Stimulated activated CD4-positive, alpha-beta T cell treated with anti-CD3 and anti-CD28 coated beads, Interleukin-1b, Interleukin-23, amount 100 ng/mL, for 4 hours (primary cell): ENCODE measurements around the gene SSTR3.
"Not testable (repeated sequence)": the region's sequence is repeated elsewhere in the genome, so short reads cannot be mapped to it uniquely, and the experiment has no call there.

Experiments
- DNase-seq, 2 donors: peaks; one replicate each; pipeline ENCODE4 v3.0.0-alpha.2; 2020; ENCODE audit warnings: low read depth in 2 of 2

SSTR3 gene

DNA sequence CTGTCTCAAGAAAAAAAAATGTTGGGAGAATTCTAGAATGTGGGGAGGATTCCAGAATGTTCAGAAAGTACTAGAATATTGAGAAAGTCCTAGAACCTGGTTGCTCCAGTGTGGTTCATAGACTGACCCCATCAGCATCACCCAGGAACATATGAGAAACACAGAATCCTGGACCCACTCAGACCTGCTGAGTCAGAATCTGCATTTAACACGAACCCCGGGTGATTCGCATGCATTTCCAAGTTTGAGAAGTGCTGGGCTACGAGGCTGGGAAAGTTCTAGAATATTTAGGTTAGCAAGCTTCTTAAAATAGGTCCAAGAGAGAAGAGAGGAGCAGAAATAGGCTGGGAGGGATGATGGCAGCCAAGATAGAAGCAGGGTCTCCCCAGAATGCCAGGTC is 30.6 kb downstream of the SSTR3 start:
- no peak for DNase-seq

DNA sequence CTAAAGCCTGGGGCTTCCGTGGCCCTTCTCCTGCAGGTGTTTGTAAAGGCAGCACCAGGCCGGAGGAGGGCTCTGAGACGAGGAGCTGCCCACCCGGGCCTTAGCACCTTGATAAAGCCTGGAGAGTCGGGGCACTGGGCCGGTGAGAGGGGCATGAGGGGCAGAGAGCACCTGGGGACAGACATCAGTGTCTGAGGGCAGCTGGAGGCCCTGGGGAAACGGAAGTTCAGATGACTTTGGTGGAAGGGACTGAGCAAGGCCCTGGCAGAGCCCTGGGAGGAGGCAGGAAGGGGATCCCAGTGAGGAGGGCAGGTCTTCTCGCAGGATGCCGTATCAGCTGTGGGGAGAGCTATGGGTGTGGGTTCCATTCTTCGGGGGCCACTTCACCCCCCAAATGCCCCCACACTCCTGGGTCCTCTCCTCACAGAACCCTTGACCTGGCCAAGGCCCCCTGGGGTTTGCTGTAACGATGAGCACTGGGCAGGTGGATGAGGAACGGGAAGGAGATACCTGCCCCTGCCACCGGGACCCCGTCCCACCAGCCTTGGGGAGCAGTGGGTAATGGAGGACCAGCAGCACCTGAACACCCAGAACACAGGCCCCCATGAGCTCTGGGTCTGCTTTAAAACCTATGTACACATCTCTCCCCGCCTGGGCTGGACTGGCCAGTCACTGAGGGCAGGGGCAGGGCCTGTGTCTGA is 31.6 kb downstream of the SSTR3 start:
- no peak for DNase-seq

DNA sequence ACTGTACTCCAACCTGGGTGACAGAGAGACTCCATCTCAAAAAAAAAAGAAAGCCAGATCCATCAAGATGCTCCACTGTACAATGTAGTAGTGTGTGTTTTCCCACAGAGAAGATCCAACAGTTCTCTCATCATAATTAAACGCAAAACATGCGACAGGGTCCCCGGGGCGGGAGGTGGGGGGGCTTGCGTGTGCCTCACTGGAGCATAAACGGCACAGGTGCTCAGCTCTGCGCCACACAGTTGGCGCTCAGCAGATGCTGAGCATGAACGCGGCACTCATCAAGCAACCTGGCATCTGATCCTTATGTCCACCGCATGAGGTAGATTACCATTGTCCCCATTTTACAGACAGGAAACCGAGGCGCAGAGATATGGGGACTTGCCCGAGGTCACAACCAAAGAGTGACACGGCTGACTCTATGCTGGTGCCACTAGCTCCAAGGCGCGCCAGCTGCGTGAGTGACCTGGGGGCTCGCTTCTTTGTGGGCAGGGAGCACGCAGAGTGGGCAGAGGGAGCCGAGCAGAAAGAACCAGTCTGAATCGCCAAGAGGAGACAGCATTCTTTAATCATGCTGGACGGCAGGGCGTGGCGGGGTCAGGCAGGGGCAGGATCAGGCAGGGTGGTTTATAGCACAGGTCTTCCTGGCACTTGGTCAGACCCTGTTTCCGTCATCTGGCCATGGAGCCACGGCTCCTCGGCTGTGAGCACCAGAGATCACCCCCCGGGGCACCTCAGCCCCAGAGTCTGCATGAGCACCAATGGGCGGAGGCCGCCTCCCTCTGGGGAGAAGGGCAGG is 32.5 kb downstream of the SSTR3 start:
- DNase-seq, result no peak

DNA sequence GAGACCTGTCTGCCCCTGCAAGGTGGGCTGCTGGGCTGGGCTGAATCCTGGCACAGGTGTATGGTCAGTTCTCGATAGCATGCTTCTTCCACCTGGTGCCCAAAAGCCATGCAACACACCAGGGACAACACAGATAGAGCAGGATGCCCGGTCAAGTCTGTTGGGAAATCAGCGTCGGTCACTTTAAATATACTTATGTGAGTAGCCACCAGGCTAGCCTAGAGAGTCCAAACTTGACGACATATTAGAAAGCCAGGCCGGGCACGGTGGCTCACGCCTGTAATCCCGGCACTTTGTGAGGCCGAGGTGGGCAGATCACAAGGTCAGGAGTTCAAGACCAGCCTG is 33.2 kb downstream of the SSTR3 start:
- no peak for DNase-seq

DNA sequence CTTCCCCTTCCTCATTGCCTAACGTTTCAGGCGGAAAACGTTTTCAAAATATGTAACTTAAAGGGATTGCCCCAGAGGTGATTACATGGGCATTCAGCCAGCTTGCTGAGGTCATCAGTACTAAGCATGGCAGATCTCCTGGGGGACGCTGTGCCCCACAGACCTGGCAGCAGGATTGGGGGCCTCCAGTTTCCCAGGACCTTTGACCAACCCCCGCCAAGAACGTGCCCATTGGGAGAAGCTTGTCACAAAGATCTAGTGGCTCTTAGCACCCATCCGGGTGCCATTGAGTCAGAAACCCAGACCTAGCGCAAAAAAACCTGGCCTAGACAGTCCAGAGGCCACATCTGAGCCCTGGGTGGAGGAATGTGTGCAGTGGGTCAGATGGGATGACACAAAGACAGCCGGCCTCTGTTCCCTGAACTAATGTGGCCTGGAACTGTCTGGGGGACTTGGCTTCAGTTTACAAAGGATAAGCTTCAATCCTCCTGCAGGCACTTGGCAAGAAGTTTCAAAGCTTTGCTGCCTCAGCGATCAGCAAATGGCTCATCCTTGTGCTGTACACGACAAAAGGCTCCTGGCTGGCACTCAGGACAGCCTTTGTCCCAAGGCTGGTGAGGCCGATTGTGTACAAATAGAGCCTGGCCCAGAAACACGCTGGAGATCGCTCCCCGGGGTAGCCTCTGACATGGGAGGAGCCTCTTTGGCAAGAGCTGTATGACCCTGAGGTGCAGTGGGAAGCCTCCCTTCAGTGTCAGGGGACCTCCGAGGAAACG is 33.7 kb downstream of the SSTR3 start:
- no peak for DNase-seq

DNA sequence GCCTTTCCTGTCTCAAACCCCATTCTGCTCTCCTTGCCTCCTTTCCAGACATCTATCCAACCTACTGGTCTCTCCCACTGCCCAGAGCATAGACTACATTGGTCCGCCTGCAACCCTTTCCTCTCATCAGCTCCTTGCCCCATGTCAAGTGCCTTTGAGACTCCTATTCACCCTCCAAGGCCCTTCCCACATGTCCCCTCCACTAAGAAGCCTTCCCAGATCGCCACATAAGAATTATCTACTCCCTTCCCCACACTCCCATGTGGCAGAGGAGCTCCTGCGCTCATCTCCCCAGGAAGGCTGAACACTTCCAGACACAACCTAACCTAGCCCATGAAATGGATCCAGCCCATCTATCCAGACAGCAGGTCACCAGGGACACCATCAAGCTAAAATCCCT is 34.5 kb downstream of the SSTR3 start:
- no peak for DNase-seq

DNA sequence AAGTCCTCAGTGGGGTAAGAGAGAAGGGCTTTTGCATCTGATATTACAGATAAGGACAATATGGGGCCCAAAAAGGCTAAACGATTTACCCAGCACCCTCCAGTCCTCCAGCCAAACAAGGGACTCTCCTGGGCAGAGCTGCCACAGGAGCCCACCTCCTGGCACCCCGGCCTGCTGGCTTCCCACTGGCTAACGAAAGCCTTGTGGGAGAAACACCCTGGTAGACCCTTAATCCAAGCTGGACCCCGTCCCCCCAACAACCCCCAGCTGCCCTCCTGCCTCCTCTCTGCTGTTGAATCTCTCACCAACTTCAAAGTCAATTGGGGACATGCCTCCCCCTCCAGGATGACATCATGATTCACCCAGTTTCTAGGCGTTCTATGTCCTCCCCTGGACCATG is 35.1 kb downstream of the SSTR3 start:
- no peak for DNase-seq

DNA sequence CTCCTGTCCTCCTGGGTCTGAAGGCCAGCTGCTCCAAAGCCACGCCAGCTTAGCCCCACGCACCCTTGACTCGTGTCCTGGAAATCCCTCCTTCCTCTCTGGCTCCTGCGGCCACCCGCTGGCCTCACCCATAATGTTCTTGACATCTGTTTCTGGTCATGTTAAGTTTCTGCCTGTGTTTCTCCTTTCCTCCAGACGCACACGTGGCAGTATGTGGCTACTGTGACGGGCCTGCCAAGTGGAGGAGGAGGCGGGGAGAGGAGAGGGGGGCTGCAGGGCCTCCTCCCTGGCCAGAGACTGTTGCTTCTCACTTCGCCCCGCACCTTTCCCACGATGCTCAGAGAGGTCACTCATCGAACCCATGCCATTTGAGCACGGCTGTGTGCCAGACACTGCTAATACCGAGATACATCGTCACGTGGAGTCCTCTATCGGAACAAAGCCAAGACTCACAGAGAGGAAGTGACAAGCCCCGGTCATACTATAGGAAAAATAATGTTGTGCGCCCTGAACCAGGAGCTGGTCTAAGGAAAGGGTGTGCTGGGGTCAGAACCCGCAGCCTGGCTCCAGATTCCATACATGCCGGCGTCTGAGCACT is 35.7 kb downstream of the SSTR3 start:
- DNase-seq, result no peak

DNA sequence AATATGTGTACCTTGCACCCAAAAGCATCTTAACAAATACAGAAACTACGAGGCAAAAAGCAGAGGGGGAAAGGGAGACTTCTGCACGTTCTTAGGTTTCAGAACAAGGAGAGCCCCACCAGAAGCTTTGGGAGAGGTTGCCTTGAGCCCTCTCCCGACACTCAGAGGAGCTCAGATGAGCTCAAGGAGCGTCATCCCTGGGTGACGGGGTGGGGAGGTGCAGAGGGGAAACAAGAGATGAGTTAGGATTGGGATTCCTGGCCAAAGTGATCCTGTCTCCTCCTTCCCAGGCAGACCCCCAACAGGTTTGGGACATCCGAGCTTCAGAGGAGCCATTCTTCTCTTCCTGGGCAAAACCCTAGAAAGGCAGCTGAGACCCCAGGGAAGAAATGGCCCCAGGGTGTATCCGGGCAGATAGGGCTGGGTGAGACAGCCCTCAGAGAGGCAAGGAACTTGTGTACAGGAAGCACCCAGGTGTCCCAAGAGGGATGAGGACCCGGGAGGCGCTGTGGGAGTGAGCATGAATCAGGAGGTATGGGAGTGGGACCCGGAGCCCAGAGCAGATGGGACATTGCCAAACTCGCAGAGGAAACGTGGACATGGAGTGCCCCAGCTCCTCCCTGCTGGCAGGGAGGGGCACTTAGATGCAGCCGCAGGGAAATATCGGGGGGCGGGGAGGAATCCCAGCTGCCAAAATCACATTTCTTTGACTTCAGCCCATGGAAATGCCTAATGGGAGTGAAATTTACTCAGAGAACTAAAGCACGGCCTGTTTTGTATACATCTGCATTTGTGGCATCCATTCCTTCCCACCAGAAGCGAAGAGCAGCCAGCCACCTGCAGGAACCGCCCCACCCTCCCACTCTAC is 36.6 kb downstream of the SSTR3 start:
- DNase-seq, result no peak

DNA sequence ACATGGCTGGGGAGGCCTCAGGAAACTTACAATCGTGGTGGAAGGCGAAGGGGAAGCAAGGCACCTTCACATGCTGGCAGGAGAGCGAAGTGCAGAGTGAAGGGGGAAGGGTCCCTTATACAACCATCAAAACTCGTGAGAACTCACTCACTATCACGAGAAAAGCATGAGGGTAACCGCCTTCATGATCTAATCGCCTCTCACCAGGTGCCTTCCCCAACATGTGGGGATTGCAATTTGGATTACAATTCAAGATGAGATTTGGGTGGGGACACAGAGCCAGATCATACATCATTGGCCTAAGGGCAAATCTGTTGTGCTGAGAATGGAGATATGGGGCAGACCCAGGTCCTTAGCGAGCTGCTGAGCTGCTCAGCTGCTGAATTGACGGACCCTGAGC is 37.3 kb downstream of the SSTR3 start:
- no peak for DNase-seq

DNA sequence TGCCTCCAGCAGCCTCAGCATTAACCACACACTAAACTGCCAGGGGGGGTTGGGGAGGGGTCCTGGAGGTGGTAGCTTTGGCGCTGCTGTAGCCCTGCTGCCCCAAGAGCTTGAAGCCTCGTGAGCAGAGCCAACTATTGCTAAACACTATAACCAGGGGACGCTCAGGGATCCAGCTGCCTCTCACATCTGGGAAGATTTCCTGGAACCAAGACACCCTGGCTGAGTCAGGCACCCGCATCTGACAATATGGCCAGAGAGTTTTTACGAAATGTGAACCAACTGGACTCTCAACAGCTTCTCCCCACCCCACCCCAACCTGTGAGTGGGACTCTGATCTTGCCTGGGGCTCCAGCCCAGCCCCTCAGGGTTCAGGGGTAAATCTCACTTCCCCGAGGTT is 38.6 kb downstream of the SSTR3 start:
- DNase-seq, result no peak

DNA sequence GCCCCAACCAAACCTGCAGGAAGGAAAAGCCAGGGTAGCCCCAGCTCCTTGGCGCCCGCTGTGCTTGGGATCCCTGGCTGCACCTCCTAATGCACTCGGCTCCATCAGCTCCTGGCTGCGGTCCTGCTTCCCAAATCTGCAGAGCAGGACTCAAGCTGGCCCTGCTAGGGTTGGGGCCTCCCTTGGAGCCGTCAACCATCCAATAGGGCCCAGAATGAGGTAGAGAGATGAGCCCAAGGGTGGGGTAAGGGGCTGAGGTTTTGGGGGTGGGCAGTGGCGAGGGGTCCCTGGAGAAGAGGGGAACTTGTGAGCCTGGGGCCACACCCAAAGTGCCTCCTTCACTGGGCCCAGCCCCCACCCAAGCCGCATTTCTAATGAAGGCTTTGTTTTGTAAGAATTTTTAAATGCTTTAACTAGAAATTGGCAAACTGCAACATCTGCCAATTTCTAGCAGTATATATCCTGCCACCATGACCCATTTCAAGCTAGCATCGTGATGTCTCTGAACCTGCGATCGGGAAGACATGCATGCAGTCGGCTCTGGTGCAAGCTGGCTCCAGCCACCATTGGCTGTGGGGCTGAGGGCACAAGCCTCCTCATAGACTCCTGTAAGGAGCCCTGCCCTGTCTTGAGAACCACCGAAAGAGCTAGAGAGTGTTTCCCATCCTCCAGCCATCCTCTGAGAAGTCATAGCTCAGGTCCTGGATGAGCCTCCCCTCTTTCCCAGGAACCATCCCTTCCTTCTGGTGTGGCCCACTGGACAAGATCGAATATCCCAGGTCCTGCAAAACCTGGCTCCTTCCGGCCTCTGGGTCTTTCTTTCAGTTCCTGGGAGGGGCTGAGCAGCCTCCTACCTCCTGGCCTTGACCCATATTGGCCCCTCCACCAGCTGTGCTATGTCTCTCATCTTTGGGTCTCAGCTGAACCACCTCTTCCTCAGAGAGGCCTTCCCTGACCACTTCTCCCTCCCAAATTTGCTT is 39.7 kb downstream of the SSTR3 start:
- no peak for DNase-seq

DNA sequence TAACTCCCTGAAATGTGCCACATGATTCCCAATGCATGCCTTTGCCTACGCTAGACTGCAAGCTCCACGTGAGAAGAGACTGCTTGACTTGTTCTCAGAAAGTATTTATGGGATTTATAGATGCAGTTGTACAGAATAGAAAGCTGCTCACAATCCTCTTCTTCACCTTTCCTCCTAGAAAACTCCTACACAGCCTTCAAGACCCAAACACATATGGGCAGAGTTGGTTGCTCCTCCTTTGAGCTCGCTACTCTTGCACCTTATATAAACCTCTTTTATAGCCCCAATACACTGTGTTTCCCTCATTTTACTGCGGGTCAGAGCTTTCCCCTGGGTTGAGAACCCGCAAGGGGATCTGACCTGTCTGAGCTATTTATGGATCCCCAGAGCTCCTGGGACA is 40.6 kb downstream of the SSTR3 start:
- DNase-seq, result no peak

DNA sequence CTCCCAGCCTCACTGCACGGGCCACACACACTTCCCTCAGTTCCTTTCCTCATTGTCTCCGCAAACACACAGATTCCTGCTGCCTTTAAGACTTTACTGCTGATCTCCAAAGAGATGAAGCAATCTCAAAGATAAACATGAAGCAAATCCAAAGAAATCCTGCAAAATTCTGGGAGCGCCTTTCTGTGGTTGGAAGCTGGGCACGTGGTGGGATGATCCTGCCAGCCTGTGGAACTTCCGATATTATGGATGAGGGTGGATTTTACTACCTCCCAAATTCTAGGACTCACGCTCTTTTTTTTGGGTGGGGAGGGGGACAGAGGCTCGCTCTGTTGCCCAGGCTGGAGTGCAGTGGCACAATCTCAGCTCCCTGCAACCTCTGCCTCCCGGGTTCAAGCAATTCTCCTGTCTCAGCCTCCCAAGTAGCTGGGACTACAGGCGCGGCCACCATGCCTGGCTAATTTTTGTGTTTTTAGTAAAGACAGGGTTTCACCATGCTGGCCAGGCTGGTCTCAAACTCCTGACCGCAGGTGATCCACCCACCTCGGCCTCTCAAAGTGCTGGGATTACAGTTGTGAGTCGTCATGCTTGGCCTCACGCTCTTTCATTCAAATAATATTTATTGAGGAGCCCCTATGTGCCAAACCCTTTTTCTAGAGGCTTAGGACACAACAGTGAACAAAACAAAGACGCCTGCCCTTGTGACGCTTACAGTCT is 41.4 kb downstream of the SSTR3 start:
- not testable (repeated sequence) for DNase-seq

DNA sequence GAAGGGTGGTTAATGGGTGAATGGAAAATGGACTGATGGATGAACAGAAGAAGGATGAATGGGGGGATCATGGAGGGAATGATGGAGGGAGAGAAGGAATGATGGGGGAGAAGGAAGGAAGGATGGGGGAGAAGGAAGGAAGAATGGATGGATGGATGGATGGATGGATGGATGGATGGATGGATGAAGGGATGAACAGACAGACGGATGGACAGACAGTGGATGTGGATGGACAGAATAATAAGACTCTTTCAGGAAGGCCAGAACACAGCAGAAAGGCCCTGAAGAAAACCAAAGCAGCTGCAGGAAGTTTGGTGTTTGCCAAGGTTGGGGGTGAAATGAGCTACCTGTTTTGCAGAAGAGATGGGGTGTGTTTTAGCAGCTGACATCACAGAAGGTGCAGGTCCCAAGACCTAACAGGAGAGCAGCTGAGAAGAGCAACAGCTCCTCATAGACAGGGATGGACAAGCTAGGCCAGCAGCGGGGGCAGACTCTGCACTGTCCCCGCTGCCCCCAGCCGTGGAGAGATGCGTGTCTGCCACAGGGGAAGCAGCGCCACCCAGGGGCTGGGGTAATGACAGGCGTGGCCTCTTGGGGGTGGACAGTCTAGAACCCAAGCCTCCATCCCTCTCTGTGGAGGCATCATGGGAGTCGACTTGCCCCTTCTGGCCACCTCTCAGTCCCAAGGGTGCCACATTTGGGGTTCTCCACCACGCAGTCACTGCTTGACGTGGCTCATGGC is 42.2 kb downstream of the SSTR3 start:
- DNase-seq, result no peak

DNA sequence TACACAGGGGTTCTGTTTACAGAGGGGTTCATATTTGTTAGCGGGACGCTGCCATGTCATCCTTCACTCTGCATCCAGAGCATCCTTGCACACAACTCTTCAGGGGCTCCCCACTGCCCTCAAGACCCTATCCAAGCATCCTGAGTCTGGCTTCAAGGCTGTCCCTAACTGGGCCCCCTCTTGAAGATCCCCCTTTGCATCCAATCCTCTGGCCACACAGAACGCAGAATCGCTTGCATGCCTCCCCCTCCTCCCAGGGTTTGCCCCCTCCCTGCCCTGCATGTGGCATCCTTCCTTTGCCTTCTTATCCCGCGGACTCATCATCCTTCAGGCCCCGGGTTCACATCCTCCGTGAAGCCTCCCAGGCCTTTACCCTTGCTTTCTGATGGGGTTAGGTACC is 42.9 kb downstream of the SSTR3 start:
- DNase-seq, result no peak

DNA sequence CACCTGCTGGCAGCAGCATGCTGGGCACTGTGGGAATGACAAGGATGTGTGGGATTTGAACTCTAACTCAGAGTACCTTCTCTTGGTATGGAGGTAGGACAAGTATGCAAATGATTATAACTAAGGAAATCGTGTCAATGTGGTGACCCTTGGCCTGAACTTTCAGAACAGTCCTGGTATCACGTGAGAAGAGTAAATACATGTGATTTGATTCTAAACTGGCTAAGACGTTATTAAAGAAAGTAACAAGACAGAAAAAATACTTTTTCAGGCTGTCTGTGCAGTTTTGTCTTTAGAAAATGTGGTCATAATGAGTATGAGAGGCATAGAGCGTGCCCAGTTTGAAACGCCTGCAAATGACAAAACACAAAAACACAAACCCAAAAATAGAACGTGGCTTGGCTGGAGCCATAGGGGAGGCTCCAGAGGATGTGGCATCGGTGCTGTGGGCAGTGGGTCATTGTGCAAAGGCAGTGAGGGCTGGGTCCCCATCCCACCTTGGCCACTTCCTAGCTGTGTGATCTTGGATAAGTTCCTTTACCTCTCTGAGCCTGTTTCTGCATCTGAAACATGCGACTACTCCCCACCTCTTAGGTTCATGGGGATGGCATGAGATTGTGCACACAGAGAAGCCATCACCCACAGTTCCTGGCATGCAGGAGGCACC is 44.2 kb downstream of the SSTR3 start:
- no peak for DNase-seq
